Measurements from ENCODE around the gene PRKAG1. TPM values are rescaled to one million over a fixed set of nuclear protein-coding genes. Genes with fewer than 3 reads are reported as not detected.

The PRKAG1 gene
- total RNA-seq, 2 experiments from 2014 or later, result 22.8 to 45.9 TPM

- intact Hi-C loops (cut with micrococcal nuclease; ENCODE audit: unreplicated experiment), result no loop called here
- TF ChIP-seq EZH2phosphoT487 (IDR thresholded peaks at IDR 0.05; ENCODE audit: borderline replicate concordance, low read depth, low read length), result no peak
- TF ChIP-seq CTCF (conservative IDR thresholded peaks at IDR 0.05; ENCODE audit: low read length), result no peak
- ChIA-PET CTCF (ENCODE audit: unreplicated experiment) (no interaction called here), POLR2A (no interaction called here)
- peaks cover 20% of the 10 kb centered on the region for H3K36me3 ChIP-seq (ENCODE audit: insufficient read depth, low read length)
- BruUV-seq (replicated peaks), result no TSS peak
- no peak overlapping the region for H3K4me3 ChIP-seq (ENCODE audit: low read depth, low read length, poor library complexity, severe bottlenecking)
- H3K4me2 ChIP-seq (ENCODE audit: low read length), result no peak overlapping the region
- no peaks in the 10 kb centered on the region for H4K20me1 ChIP-seq (ENCODE audit: insufficient read depth, low read length)
- H3K27ac ChIP-seq (ENCODE audit: low read depth, low read length, poor library complexity, severe bottlenecking), result no peak overlapping the region
- DNase-seq (ENCODE audit: low spot score), result no peak
- H3K9me3 ChIP-seq (ENCODE audit: low read length), result no peaks in the 10 kb centered on the region
- peaks cover 6% of the 10 kb centered on the region; the same call in 1 of the 2 replicates for H3K79me2 ChIP-seq (ENCODE audit: insufficient read depth, low read depth, low read length)
- peaks cover 9% of the 10 kb centered on the region for H3K4me1 ChIP-seq (ENCODE audit: insufficient read depth, low read length, poor library complexity, severe bottlenecking)
- no peak overlapping the region for H2AFZ ChIP-seq (ENCODE audit: low read length)
- H3K9me2 ChIP-seq (ENCODE audit: insufficient read depth, low read length), result no peaks in the 10 kb centered on the region
These were observed 5.1 kb downstream of the PRKAG1 start for GRCh38 chr12:49013428-49013827.

GRCh38 chr12:49012739-49013138, 5.8 kb downstream of the PRKAG1 start:
- POLR2A ChIA-PET, result no interaction called here
- Histone ChIP-seq H3K4me1 (ENCODE audit: insufficient read depth, low read length, poor library complexity, severe bottlenecking) (peaks cover 6% of the 10 kb centered on the region), H4K20me1 (ENCODE audit: insufficient read depth, low read length) (no peaks in the 10 kb centered on the region), H3K27ac (ENCODE audit: low read depth, low read length, poor library complexity, severe bottlenecking) (no peak overlapping the region), H3K9me2 (ENCODE audit: insufficient read depth, low read length) (no peaks in the 10 kb centered on the region), H3K4me3 (ENCODE audit: low read depth, low read length, poor library complexity, severe bottlenecking) (no peak overlapping the region), H3K36me3 (ENCODE audit: insufficient read depth, low read length) (peaks cover 20% of the 10 kb centered on the region), H3K79me2 (ENCODE audit: insufficient read depth, low read depth, low read length) (peaks cover 5% of the 10 kb centered on the region; the same call in 1 of the 2 replicates), H3K4me2 (ENCODE audit: low read length) (no peak overlapping the region), H2AFZ (ENCODE audit: low read length) (no peak overlapping the region), H3K9me3 (ENCODE audit: low read length) (no peaks in the 10 kb centered on the region)
- no peak for DNase-seq (ENCODE audit: low spot score)
- intact Hi-C loops (cut with micrococcal nuclease; ENCODE audit: unreplicated experiment), result no loop called here
- no peak for TF ChIP-seq CTCF (conservative IDR thresholded peaks at IDR 0.05; ENCODE audit: low read length)
- no peak for TF ChIP-seq EZH2phosphoT487 (IDR thresholded peaks at IDR 0.05; ENCODE audit: borderline replicate concordance, low read depth, low read length)
- CTCF ChIA-PET (ENCODE audit: unreplicated experiment), result no interaction called here
- no TSS peak for BruUV-seq (replicated peaks)

- Histone ChIP-seq H4K20me1 (ENCODE audit: insufficient read depth, low read length) (no peaks in the 10 kb centered on the region), H3K9me2 (ENCODE audit: insufficient read depth, low read length) (no peaks in the 10 kb centered on the region), H3K4me2 (ENCODE audit: low read length) (no peak overlapping the region), H3K4me3 (ENCODE audit: low read depth, low read length, poor library complexity, severe bottlenecking) (no peak overlapping the region), H3K79me2 (ENCODE audit: insufficient read depth, low read depth, low read length) (no peaks in the 10 kb centered on the region), H3K36me3 (ENCODE audit: insufficient read depth, low read length) (peaks cover 19% of the 10 kb centered on the region), H2AFZ (ENCODE audit: low read length) (no peak overlapping the region), H3K4me1 (ENCODE audit: insufficient read depth, low read length, poor library complexity, severe bottlenecking) (no peaks in the 10 kb centered on the region), H3K9me3 (ENCODE audit: low read length) (no peaks in the 10 kb centered on the region), H3K27ac (ENCODE audit: low read depth, low read length, poor library complexity, severe bottlenecking) (no peak overlapping the region)
- TSS peak; percentile 10 for BruUV-seq (replicated peaks)
- TF ChIP-seq EZH2phosphoT487 (IDR thresholded peaks at IDR 0.05; ENCODE audit: borderline replicate concordance, low read depth, low read length) (no peak), CTCF (conservative IDR thresholded peaks at IDR 0.05; ENCODE audit: low read length) (no peak)
- intact Hi-C loops (cut with micrococcal nuclease; ENCODE audit: unreplicated experiment), result no loop called here
- POLR2A ChIA-PET, result interaction anchor here (0.6 kb wide), 1 partner anchor 383 kb away, joined by 8 read pairs; no protein-coding TSS in a partner anchor
- CTCF ChIA-PET (ENCODE audit: unreplicated experiment), result no interaction called here
- DNase-seq (ENCODE audit: low spot score), result no peak
These were observed 8.4 kb downstream of the PRKAG1 start for GRCh38 chr12:49010092-49010668.

All from OCI-LY7 (cell line).